SK-N-MC (cell line): Measurements from ENCODE around the gene KRTAP1-1.

Source experiments
- EZH2 ChIP-seq: fragments of 200-600 bp; sonication (generic); IDR thresholded peaks from one replicate; pipeline ENCODE4 v1.6.1; 2017; ENCODE audit warnings: antibody characterized with exemption
- POLR2AphosphoS5 ChIP-seq: IDR thresholded peaks from 2 replicates; pipeline ENCODE4 v1.6.1; 2012; ENCODE audit warnings: mild to moderate bottlenecking, low read depth, low read length, borderline replicate concordance

GRCh38 chr17:41009936-41010335, 31.3 kb downstream of the KRTAP1-1 start:
- TF ChIP-seq POLR2AphosphoS5 (no peak), EZH2 (no peak)
